ENCODE data around the gene SND1. TPM values are rescaled to one million over a fixed set of nuclear protein-coding genes. Genes with fewer than 3 reads are reported as not detected.
A peak's percentile ranks its signal among the peaks of the same experiment; 100 is the strongest.

SND1 gene
- total RNA-seq, 2 experiments from 2014 or later = 193 to 214 TPM

DNA sequence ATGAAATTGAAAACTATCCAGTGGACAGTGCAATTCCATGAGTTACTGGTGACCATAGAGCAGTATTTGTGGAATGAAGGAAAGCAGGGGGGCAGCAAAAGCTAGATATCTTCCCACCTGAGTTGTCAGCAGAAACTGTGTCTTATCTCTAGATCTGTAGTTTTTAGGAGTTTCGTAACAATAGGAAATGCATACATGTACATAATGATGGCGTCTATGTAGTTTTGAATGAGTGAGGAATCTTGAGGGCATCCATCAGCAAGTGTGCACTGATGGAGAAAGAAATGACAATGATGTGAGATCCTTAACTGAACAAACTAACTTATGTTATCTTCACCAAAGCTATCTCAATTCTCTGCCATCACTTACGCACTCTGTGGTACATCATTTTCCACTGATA, 264.7 kb downstream of the SND1 start:
- CTCF ChIA-PET = interaction anchor here (1.6 kb wide), 1 partner anchor 18 kb away, joined by 4 read pairs; no protein-coding TSS in a partner anchor
- ATAC-seq = no peak
- DNase-seq = no peak
- Mint-ChIP-seq H3K4me3 (no peak overlapping the region), H3K27me3 (no peaks in the 10 kb centered on the region), H3K36me3 (ENCODE audit: low read depth) (peaks cover 2% of the 10 kb centered on the region), H3K4me1 (peaks cover 14% of the 10 kb centered on the region), H3K27ac (no peak overlapping the region), H3K9me3 (ENCODE audit: low read depth) (no peaks in the 10 kb centered on the region)
- POLR2A ChIA-PET = no interaction called here
- intact Hi-C loops (cut with DNase I, micrococcal nuclease) = no loop called here

DNA sequence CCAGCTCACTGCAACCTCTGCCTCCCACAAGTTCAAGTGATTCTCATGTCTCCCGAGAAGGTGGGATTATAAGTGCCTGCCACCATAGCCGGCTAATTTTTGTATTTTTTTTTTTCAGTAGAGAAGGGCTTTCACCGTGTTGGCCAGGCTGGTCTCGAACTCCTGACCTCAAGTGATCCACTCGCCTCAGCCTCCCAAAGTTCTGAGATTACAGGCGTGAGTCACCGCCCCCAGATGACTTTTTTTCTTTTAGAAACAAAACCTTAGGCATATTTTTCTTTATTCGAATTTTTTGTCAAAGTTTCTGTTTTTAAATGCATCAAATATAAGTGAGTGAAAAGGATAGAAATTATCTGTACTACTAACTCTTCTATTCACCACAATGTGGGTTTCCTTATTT, 266.1 kb downstream of the SND1 start:
- CTCF ChIA-PET = interaction anchor here (1.6 kb wide), 1 partner anchor 20 kb away, joined by 4 read pairs; no protein-coding TSS in a partner anchor
- H3K4me1 Mint-ChIP-seq = peaks cover 14% of the 10 kb centered on the region
- H3K27ac Mint-ChIP-seq = no peak overlapping the region
- POLR2A ChIA-PET = no interaction called here
- DNase-seq = peak; percentile 28
- H3K9me3 Mint-ChIP-seq (ENCODE audit: low read depth) = no peaks in the 10 kb centered on the region
- H3K36me3 Mint-ChIP-seq (ENCODE audit: low read depth) = peaks cover 2% of the 10 kb centered on the region
- intact Hi-C loops (cut with DNase I, micrococcal nuclease) = no loop called here
- H3K27me3 Mint-ChIP-seq = no peaks in the 10 kb centered on the region
- H3K4me3 Mint-ChIP-seq = no peak overlapping the region
- ATAC-seq = no peak

DNA sequence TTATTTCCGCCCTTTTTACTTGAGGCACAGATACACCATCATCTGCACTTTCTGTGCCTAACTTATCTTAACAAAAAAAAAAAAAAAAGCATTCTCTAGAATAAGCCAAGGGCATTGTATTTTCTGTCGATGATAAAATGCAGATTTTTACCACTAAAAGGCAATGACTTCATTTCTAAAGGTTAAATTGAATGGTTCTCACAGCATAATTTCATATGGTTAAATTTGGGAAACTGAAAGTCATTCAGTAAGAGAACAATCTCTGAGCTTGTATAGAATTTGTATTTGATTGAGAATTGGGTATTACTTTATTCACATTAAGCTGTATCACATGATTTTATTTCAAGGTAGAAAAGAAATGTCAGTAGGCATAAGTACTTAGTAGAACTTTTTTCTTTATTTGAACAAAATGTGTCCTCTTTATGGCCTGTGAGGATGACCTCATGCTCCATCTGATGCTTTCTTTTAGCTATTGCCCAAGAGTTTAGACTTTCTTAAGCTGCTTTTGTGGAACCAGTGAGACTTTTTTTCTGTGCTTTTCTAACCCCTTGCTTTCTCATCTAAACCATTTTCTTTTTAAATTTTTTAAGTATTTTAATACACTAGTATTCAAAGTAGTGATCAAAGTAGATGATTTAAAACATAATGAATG, 268.9 kb downstream of the SND1 start:
- POLR2A ChIA-PET = no interaction called here
- intact Hi-C loops (cut with DNase I, micrococcal nuclease) = no loop called here
- CTCF ChIA-PET = interaction anchor here (0.7 to 1.2 kb wide), 4 partner anchors 17 to 361 kb away, joined by 3 to 5 read pairs (median 3); no protein-coding TSS in a partner anchor

DNA sequence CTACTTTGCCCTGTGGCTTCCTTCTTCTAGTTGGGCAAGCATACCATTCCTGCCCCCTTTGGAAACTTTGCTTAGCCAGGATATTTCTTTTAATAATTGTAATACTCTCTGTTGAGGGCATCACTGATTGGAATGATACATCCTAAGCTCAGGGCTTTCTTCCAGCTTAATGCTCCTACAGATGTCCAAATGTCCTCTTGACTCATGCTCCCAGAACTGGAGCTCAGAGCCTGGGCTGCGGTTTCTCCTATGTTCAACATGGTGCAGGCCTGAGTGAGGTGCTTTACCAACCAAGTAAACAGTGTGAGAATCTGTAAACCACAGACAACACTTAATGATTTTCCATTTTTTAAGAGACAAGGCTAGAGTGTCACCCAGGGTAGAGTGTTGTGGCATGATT, 270.7 kb downstream of the SND1 start:
- intact Hi-C loops (cut with DNase I, micrococcal nuclease) = no loop called here
- ATAC-seq (no peak), DNase-seq (no peak)
- H3K27ac Mint-ChIP-seq = no peak overlapping the region
- H3K27me3 Mint-ChIP-seq = no peaks in the 10 kb centered on the region
- ChIA-PET CTCF (interaction anchor here (0.7 to 0.9 kb wide), 2 partner anchors 229 to 374 kb away, joined by 3 to 4 read pairs; no protein-coding TSS in a partner anchor), POLR2A (no interaction called here)
- H3K36me3 Mint-ChIP-seq (ENCODE audit: low read depth) = peaks cover 7% of the 10 kb centered on the region
- H3K9me3 Mint-ChIP-seq (ENCODE audit: low read depth) = no peaks in the 10 kb centered on the region
- H3K4me3 Mint-ChIP-seq = no peak overlapping the region
- peaks cover 26% of the 10 kb centered on the region for H3K4me1 Mint-ChIP-seq

More for the DNA sequence above, 268.9 kb downstream of the SND1 start:
- Mint-ChIP-seq H3K36me3 (ENCODE audit: low read depth) (peaks cover 4% of the 10 kb centered on the region), H3K27me3 (no peaks in the 10 kb centered on the region), H3K27ac (no peak overlapping the region), H3K4me1 (peaks cover 14% of the 10 kb centered on the region), H3K4me3 (no peak overlapping the region), H3K9me3 (ENCODE audit: low read depth) (no peaks in the 10 kb centered on the region)
- DNase-seq = no peak
- peak; percentile 55 for ATAC-seq

DNA sequence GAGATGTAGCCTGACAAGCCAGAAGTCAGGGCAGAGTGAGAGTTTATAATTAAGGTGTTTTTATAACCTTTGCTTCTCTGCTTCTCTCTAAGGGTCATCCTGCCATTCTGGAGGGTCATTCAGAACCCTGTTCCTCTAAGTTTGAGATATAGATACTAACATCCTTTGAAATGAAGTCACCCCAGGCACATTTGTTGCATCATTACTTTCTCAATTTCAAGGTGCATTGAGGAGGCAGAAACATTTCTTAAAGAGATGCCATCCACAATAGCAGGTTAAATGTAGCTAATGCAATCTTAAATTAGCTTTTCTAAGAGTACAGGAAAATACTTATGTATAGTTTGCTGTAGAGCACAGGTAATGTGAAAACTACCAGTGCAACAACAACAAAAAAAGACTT, 272.9 kb downstream of the SND1 start:
- ChIA-PET POLR2A (no interaction called here), CTCF (no interaction called here)
- Mint-ChIP-seq H3K27ac (no peak overlapping the region), H3K4me1 (peaks cover 26% of the 10 kb centered on the region), H3K4me3 (no peak overlapping the region), H3K9me3 (ENCODE audit: low read depth) (no peaks in the 10 kb centered on the region), H3K27me3 (no peaks in the 10 kb centered on the region), H3K36me3 (ENCODE audit: low read depth) (peaks cover 22% of the 10 kb centered on the region)
- DNase-seq = no peak
- intact Hi-C loops (cut with DNase I, micrococcal nuclease) = no loop called here
- ATAC-seq = no peak

DNA sequence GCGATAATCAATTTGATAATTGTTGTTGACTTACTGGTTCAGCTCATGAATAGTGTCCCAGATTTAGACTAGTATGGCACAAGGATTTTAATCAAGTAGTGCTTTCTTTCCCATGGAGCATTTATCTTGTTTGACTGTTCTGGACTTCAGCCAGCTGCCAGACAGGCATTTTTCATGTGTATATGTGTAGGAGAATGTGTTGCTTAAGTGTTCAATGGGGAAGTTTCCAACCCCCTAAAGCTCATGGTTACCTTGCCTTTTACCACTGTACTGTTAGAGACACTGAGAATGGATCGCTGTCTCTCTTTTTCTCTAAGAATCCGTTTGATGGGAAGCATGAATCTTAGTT, 275.3 kb downstream of the SND1 start:
- H3K27me3 Mint-ChIP-seq = no peaks in the 10 kb centered on the region
- DNase-seq (no peak), ATAC-seq (no peak)
- H3K9me3 Mint-ChIP-seq (ENCODE audit: low read depth) = no peaks in the 10 kb centered on the region
- no peak overlapping the region for H3K27ac Mint-ChIP-seq
- CTCF ChIA-PET = no interaction called here
- peaks cover 15% of the 10 kb centered on the region for H3K4me1 Mint-ChIP-seq
- POLR2A ChIA-PET = interaction anchor here (0.7 kb wide), 1 partner anchor 177 kb away, joined by 3 read pairs; no protein-coding TSS in a partner anchor
- H3K4me3 Mint-ChIP-seq = no peak overlapping the region
- intact Hi-C loops (cut with DNase I, micrococcal nuclease) = no loop called here
- H3K36me3 Mint-ChIP-seq (ENCODE audit: low read depth) = peaks cover 38% of the 10 kb centered on the region

DNA sequence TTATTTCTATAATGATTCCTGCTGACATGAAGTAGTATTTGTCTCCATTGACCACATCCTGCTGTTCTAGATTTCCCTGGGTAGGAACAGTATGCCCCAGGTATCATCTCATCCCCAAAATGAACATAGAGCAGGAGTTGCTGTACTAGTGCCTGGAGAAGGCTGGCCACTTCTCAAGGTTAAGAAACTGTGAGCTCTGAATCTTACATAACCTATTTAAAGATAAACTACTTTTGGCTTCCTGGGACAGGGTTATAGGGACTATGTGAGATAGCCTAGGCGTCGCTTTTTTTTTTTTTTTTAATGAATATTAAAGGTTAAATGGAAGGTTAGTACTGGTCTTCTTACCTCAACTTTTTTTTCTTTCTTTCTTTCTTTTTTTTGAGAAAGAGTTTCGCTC, 276.2 kb downstream of the SND1 start:
- intact Hi-C loops (cut with DNase I, micrococcal nuclease) = no loop called here
- ChIA-PET POLR2A (no interaction called here), CTCF (interaction anchor here (1.4 kb wide), 1 partner anchor 219 kb away, joined by 6 read pairs; no protein-coding TSS in a partner anchor)
- H3K36me3 Mint-ChIP-seq (ENCODE audit: low read depth) = peaks cover 44% of the 10 kb centered on the region
- no peak for ATAC-seq
- H3K4me1 Mint-ChIP-seq = peaks cover 15% of the 10 kb centered on the region
- no peaks in the 10 kb centered on the region for H3K27me3 Mint-ChIP-seq
- H3K27ac Mint-ChIP-seq = no peak overlapping the region
- no peak for DNase-seq
- no peak overlapping the region for H3K4me3 Mint-ChIP-seq
- H3K9me3 Mint-ChIP-seq (ENCODE audit: low read depth) = no peaks in the 10 kb centered on the region

DNA sequence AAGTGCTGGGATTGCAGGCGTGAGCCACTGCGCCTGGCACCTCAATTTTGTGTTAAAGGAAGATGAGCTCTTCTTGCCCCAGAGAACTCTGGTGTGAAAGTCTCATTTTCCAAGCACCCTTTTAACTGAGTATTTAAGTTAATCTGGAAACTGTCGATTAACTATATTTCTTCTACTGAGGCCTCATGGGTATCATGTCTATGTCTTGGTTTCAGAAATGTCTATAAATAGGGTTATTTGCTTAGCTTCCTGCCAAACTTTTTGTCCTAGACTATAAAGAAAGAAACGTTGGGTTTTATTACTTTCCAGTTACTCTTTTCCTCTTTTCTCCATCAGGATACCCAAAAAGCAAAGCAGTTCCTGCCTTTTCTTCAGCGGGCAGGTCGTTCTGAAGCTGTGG, 276.9 kb downstream of the SND1 start:
- ATAC-seq = no peak
- H3K36me3 Mint-ChIP-seq (ENCODE audit: low read depth) = peaks cover 46% of the 10 kb centered on the region
- H3K4me3 Mint-ChIP-seq = no peak overlapping the region
- peaks cover 15% of the 10 kb centered on the region for H3K4me1 Mint-ChIP-seq
- DNase-seq = no peak
- POLR2A ChIA-PET = no interaction called here
- intact Hi-C loops (cut with DNase I, micrococcal nuclease) = no loop called here
- CTCF ChIA-PET = interaction anchor here (1.4 kb wide), 1 partner anchor 219 kb away, joined by 6 read pairs; no protein-coding TSS in a partner anchor
- no peaks in the 10 kb centered on the region for H3K27me3 Mint-ChIP-seq
- H3K9me3 Mint-ChIP-seq (ENCODE audit: low read depth) = no peaks in the 10 kb centered on the region
- H3K27ac Mint-ChIP-seq = no peak overlapping the region

DNA sequence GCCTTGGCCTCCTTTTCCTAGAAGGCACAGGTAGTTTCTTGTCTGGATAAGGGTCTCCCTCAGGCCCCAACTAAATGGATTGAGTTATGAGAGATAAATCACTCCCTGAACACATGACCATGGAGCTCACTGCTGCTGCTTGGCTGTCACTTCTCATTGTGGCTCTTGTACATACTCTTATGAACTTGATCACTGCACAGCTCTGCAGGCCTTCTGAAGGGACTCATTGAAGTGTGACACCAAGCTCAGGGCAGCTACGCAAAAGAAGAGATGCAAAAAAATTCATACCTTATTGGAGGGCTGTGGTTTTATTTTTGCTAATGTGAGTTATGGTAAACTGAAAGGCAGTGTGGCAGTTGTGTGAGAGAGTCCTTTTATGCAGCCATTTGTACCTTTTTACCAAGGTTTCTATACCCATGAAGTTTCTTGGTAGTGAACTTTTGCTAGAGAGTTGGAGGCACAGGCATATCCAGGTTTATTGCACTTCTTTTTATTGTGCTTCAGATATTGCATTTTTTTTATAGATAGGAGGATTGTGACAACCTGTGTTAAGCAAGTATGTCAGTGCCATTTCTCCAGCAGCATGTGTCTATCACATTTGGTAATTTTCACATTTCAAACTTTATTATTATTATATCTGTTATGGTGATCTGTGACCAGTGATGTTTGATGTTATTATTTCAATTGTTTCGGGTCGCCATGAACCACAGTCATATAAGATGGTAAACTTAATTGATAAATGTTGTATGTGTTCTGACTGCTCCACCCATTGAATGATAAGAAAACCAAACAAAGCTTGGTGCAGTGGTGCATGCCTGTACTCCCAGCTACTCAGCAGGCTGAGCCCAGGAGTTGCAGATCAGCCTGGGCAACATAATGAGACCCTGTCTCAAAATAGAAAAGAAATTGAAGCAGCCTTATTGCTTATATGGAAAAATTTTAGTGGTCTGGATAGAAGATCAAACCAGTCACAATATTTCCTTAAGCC, 278.6 kb downstream of the SND1 start:
- POLR2A ChIA-PET = no interaction called here
- no peak for DNase-seq
- H3K36me3 Mint-ChIP-seq (ENCODE audit: low read depth) = peaks cover 50% of the 10 kb centered on the region
- no peak overlapping the region for H3K4me3 Mint-ChIP-seq
- no peak for ATAC-seq
- CTCF ChIA-PET = interaction anchor here (1.0 kb wide), 1 partner anchor 10 kb away, joined by 3 read pairs; no protein-coding TSS in a partner anchor
- no peaks in the 10 kb centered on the region for H3K27me3 Mint-ChIP-seq
- H3K27ac Mint-ChIP-seq = no peak overlapping the region
- intact Hi-C loops (cut with DNase I, micrococcal nuclease) = no loop called here
- no peaks in the 10 kb centered on the region for H3K9me3 Mint-ChIP-seq (ENCODE audit: low read depth)
- peaks cover 15% of the 10 kb centered on the region for H3K4me1 Mint-ChIP-seq

DNA sequence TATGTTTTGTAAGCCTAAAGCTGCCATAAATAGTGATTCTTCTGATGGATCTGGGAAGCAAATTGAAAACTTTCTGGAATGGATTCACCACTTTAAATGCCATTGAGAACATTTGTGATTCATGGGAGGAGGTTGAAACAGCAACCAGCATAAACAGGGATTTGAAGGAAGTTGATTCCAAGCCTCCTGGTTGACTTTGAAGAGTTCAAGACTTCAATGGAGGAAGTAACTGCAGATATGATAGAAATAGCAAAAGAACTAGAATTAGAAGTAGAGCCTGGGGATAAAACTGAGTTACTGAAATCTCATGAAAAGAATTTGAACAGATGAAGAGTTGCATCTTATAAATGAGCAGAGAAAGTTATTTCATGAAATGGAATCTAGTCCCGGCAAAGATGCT, 280.1 kb downstream of the SND1 start:
- H3K9me3 Mint-ChIP-seq (ENCODE audit: low read depth) = no peaks in the 10 kb centered on the region

DNA sequence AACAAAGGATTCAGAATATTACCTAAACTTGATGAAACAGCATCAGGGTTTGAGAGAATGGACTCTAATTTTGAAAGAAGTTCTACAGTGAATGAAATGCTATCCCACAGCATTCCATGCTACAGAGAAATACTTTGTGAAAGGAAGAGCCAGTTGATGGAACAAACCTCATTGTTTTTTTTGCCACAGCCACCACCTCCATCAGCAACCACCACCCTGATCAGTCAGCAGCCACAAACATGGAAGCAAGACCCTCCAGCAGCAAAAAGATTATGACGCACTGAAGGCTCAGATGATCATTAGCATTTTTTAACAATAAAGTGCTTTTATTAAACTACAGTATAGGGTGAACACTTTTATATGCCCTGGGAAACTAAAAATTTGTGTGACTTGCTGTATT, 280.5 kb downstream of the SND1 start:
- no peak for ATAC-seq
- CTCF ChIA-PET = no interaction called here
- Mint-ChIP-seq H3K4me3 (no peak overlapping the region), H3K9me3 (ENCODE audit: low read depth) (no peaks in the 10 kb centered on the region), H3K27ac (no peak overlapping the region), H3K27me3 (no peaks in the 10 kb centered on the region), H3K4me1 (peaks cover 7% of the 10 kb centered on the region), H3K36me3 (ENCODE audit: low read depth) (peaks cover 47% of the 10 kb centered on the region)
- POLR2A ChIA-PET = no interaction called here
- intact Hi-C loops (cut with DNase I, micrococcal nuclease) = no loop called here
- DNase-seq = no peak

More for the DNA sequence above, 280.1 kb downstream of the SND1 start:
- no peak overlapping the region for H3K27ac Mint-ChIP-seq
- DNase-seq (no peak), ATAC-seq (no peak)
- ChIA-PET POLR2A (no interaction called here), CTCF (no interaction called here)
- no peak overlapping the region for H3K4me3 Mint-ChIP-seq
- intact Hi-C loops (cut with DNase I, micrococcal nuclease) = no loop called here
- no peaks in the 10 kb centered on the region for H3K27me3 Mint-ChIP-seq
- peaks cover 47% of the 10 kb centered on the region for H3K36me3 Mint-ChIP-seq (ENCODE audit: low read depth)
- H3K4me1 Mint-ChIP-seq = peaks cover 12% of the 10 kb centered on the region

DNA sequence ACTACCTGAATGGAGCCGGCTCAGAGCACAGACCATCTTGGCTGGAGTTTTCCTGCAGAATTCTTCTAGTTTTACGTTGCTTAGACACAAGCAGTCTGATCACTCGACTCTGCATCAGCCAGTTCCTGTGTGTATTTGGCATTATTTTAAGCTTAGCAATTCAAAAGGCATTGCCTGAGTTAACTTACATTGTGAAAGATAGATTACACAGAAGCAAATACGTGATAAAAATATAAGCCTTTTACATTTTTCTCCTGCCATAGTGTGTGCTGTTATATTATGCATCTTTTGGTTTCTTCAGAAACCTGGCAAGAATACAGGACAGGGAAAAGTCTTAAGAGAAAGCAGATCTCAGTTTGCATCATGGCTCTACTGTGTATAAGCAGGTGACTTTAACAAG, 281.2 kb downstream of the SND1 start:
- CTCF ChIA-PET = no interaction called here
- Mint-ChIP-seq H3K27ac (no peak overlapping the region), H3K4me1 (peaks cover 3% of the 10 kb centered on the region), H3K9me3 (ENCODE audit: low read depth) (no peaks in the 10 kb centered on the region), H3K4me3 (no peak overlapping the region), H3K36me3 (ENCODE audit: low read depth) (peaks cover 44% of the 10 kb centered on the region), H3K27me3 (no peaks in the 10 kb centered on the region)
- ATAC-seq (no peak), DNase-seq (no peak)
- intact Hi-C loops (cut with DNase I, micrococcal nuclease) = no loop called here
- POLR2A ChIA-PET = no interaction called here
